Head of caudate nucleus (tissue), 42 donors: ENCODE results near the gene SPNS3.

ENCODE experiments used
- DNase-seq, 42 donors: peaks; one replicate each; pipeline versions ENCODE4 v3.0.0 to v3.0.0-alpha.2; 2020 to 2021; ENCODE audit warnings: mixed read lengths in 7 of 42
- intact Hi-C: fragments of 100-400 bp; cut with DNase I; formaldehyde crosslinking; loops from one replicate; pipeline ENCODE4 v1.15.0; 2022

The SPNS3 gene

GRCh38 chr17:4533523-4534504, 100.1 kb downstream of the SPNS3 start:
- DNase-seq = peak; percentile 84 to 98 (median 95)
- intact Hi-C loops = no loop called here

GRCh38 chr17:4534515-4534914, 100.8 kb downstream of the SPNS3 start:
- intact Hi-C loops = no loop called here
- peak in 22 of 42 donors; percentile 24 to 86 (median 66) for DNase-seq

- intact Hi-C loops = loop anchor here (5.0 kb wide), 1 partner anchor 38 kb away; the partner anchor contains the start of gene SPNS2
- peak in 11 of 42 donors; percentile 28 to 70 (median 48) for DNase-seq
Measured at GRCh38 chr17:4534928-4535666, 101.4 kb downstream of the SPNS3 start.

- intact Hi-C loops = loop anchor here (5.0 kb wide), 1 partner anchor 38 kb away; the partner anchor contains the start of gene SPNS2
- DNase-seq = peak in 2 of 42 donors; percentile 36 to 60
Measured at GRCh38 chr17:4535667-4536258, 102.0 kb downstream of the SPNS3 start.

- DNase-seq = peak in 7 of 42 donors; percentile 45 to 68 (median 53)
- intact Hi-C loops = loop anchor here (5.0 kb wide), 1 partner anchor 39 kb away; the partner anchor contains the start of gene SPNS2
Measured at GRCh38 chr17:4536259-4536741, 102.6 kb downstream of the SPNS3 start.

- intact Hi-C loops = loop anchor here (5.0 kb wide), 1 partner anchor 40 kb away; the partner anchor contains the start of gene SPNS2
- DNase-seq = peak in 20 of 42 donors; percentile 31 to 77 (median 48)
Measured at GRCh38 chr17:4536742-4537411, 103.1 kb downstream of the SPNS3 start.
